Large intestine (tissue), 12 donors: ENCODE results near the gene ENG. TPM values are rescaled to one million over a fixed set of nuclear protein-coding genes. Genes with fewer than 3 reads are reported as not detected.
A peak's percentile ranks its signal among the peaks of the same experiment; 100 is the strongest.

Experiments
- DNase-seq, 2 donors: peaks; one replicate each; pipeline versions ENCODE4 v3.0.0 to v3.0.0-alpha.2; 2013
- H3K27ac ChIP-seq: one replicate; pipeline ENCODE4 v1.5.1; 2013; ENCODE audit warnings: low read length
- H3K27me3 ChIP-seq: 2 replicates; pipeline ENCODE4 v1.6.1; 2013; ENCODE audit warnings: low read length; ENCODE audit not compliant: control insufficient read depth, insufficient read depth
- H3K36me3 ChIP-seq: 2 replicates; pipeline ENCODE4 v1.6.1; 2013; ENCODE audit warnings: low read length; ENCODE audit not compliant: control insufficient read depth, insufficient read depth
- H3K4me1 ChIP-seq: one replicate; pipeline ENCODE4 v1.6.1; 2013; ENCODE audit warnings: low read length; ENCODE audit not compliant: control insufficient read depth, insufficient read depth
- H3K4me3 ChIP-seq: one replicate; pipeline ENCODE4 v1.5.1; 2013; ENCODE audit warnings: low read length
- H3K9me3 ChIP-seq: one replicate; pipeline ENCODE4 v1.6.1; 2013; ENCODE audit warnings: mild to moderate bottlenecking, low read depth, low read length, moderate library complexity; ENCODE audit not compliant: control insufficient read depth
- WGBS: methylation state at CpG from one replicate; pipeline ENCODE4 v1.1.5; 2013; ENCODE audit warnings: low lambda C conversion rate; ENCODE audit not compliant: insufficient coverage; 5-methylcytosine and 5-hydroxymethylcytosine counted together
- long read RNA-seq, 11 donors: transcript quantifications; one replicate each; lab custom pipeline, GENCODE V29; 2026
- polyA plus RNA-seq: library from polyadenylated mRNA; unstranded; fragments of 120-200 nt; gene quantifications from one replicate; pipeline ENCODE4 v1.2.1, GENCODE V29; 2013

ENG gene
- polyA plus RNA-seq: 21.6 TPM
- long read RNA-seq, donor 1, partial matches to known transcripts: 0 of 4 reads
- long read RNA-seq, donor 1, other reads (novel, unspliced or antisense): 0 of 4 reads
- long read RNA-seq, donor 2, transcript ENG-202 (15 exons, 3,048 nt): major isoform, 6 of 6 reads
- long read RNA-seq, donor 2, partial matches to known transcripts: 0 of 6 reads
- long read RNA-seq, donor 2, other reads (novel, unspliced or antisense): 0 of 6 reads
- long read RNA-seq, donor 3: 0 reads
- long read RNA-seq, donor 4: 0 reads
- long read RNA-seq, donor 5, transcript ENG-202 (15 exons, 3,048 nt): major isoform, 11 of 11 reads
- long read RNA-seq, donor 5, partial matches to known transcripts: 0 of 11 reads
- long read RNA-seq, donor 5, other reads (novel, unspliced or antisense): 0 of 11 reads
- long read RNA-seq, donor 6, transcript ENG-202 (15 exons, 3,048 nt): major isoform, 9 of 18 reads
- long read RNA-seq, donor 6, partial matches to known transcripts: 8 of 18 reads
- long read RNA-seq, donor 6, other reads (novel, unspliced or antisense): 0 of 18 reads
- long read RNA-seq, donor 7, partial matches to known transcripts: 0 of 1 reads
- long read RNA-seq, donor 7, other reads (novel, unspliced or antisense): 0 of 1 reads
- long read RNA-seq, donor 8, transcript ENG-202 (15 exons, 3,048 nt): major isoform, 5 of 11 reads
- long read RNA-seq, donor 8, partial matches to known transcripts: 6 of 11 reads
- long read RNA-seq, donor 8, other reads (novel, unspliced or antisense): 0 of 11 reads
- long read RNA-seq, donor 9: 0 reads
- long read RNA-seq, donor 10, partial matches to known transcripts: 0 of 5 reads
- long read RNA-seq, donor 10, other reads (novel, unspliced or antisense): 0 of 5 reads
- long read RNA-seq, donor 11, partial matches to known transcripts: 0 of 4 reads
- long read RNA-seq, donor 11, other reads (novel, unspliced or antisense): 0 of 4 reads

GRCh38 chr9:127854184-127854806, at the start of gene ENG:
Gene ENG, minus strand, starts transcription at chr9:127854658. Its CDS starts 303 bp downstream, at chr9:127854355.
- H3K27me3 ChIP-seq: no peaks in the 10 kb centered on the region
- WGBS: no CpG with 5 or more reads among the region's 37 CpGs
- no peaks in the 10 kb centered on the region for H3K36me3 ChIP-seq
- H3K4me1 ChIP-seq: no peaks in the 10 kb centered on the region
- H3K27ac ChIP-seq: peak within 1 kb of the TSS; percentile 47
- peaks cover 5% of the 10 kb centered on the region for H3K9me3 ChIP-seq
- peak within 1 kb of the TSS; percentile 39 for H3K4me3 ChIP-seq
- peak in 1 of 2 donors; percentile 28 for DNase-seq

GRCh38 chr9:127903557-127904475, 49.4 kb upstream of the ENG start:
- peaks cover 3% of the 10 kb centered on the region for H3K9me3 ChIP-seq
- DNase-seq: peak; percentile 52 to 59
- no peaks in the 10 kb centered on the region for H3K36me3 ChIP-seq
- peaks cover 12% of the 10 kb centered on the region for H3K27me3 ChIP-seq
- peaks cover 8% of the 10 kb centered on the region for H3K4me1 ChIP-seq
- no peak overlapping the region for H3K4me3 ChIP-seq
- H3K27ac ChIP-seq: peak overlapping the region; percentile 13
- no CpG with 5 or more reads among the region's 17 CpGs for WGBS

- H3K4me1 ChIP-seq: peaks cover 20% of the 10 kb centered on the region
- peaks cover 14% of the 10 kb centered on the region for H3K36me3 ChIP-seq
- H3K9me3 ChIP-seq: peaks cover 17% of the 10 kb centered on the region
- peaks cover 16% of the 10 kb centered on the region for H3K27me3 ChIP-seq
- peak within 1 kb of the TSS; percentile 71 for H3K27ac ChIP-seq
- DNase-seq: peak; percentile 60 to 61
- no CpG with 5 or more reads among the region's 89 CpGs for WGBS
- peak within 1 kb of the TSS; percentile 72 for H3K4me3 ChIP-seq
These were observed 44.9 kb upstream of the ENG start, which contains the start of gene ST6GALNAC6 for GRCh38 chr9:127899128-127899943. Gene ST6GALNAC6, minus strand, starts transcription at chr9:127899603. Its CDS starts 1,622 bp downstream, at chr9:127897981.

GRCh38 chr9:127898433-127899127, 44.1 kb upstream of the ENG start:
- Histone ChIP-seq H3K4me1 (peaks cover 20% of the 10 kb centered on the region), H3K27me3 (peaks cover 16% of the 10 kb centered on the region), H3K9me3 (peaks cover 20% of the 10 kb centered on the region), H3K4me3 (peak overlapping the region; percentile 72), H3K27ac (peak overlapping the region; percentile 71), H3K36me3 (peaks cover 20% of the 10 kb centered on the region)
- DNase-seq: peak in 1 of 2 donors; percentile 44
- no CpG with 5 or more reads among the region's 32 CpGs for WGBS

- H3K27me3 ChIP-seq: peaks cover 16% of the 10 kb centered on the region
- H3K27ac ChIP-seq: no peak overlapping the region
- DNase-seq: peak in 1 of 2 donors; percentile 62
- H3K4me3 ChIP-seq: peak overlapping the region; percentile 14
- peaks cover 30% of the 10 kb centered on the region for H3K36me3 ChIP-seq
- no CpG with 5 or more reads among the region's 19 CpGs for WGBS
- peaks cover 20% of the 10 kb centered on the region for H3K4me1 ChIP-seq
- H3K9me3 ChIP-seq: peaks cover 27% of the 10 kb centered on the region
These were observed 42.8 kb upstream of the ENG start for GRCh38 chr9:127897193-127897692.

- Histone ChIP-seq H3K27ac (no peak overlapping the region), H3K9me3 (peaks cover 29% of the 10 kb centered on the region), H3K27me3 (peaks cover 15% of the 10 kb centered on the region), H3K4me3 (peak overlapping the region; percentile 14), H3K36me3 (peaks cover 30% of the 10 kb centered on the region), H3K4me1 (peaks cover 20% of the 10 kb centered on the region)
- DNase-seq: no peak
- no CpG with 5 or more reads among the region's 16 CpGs for WGBS
These were observed 42.1 kb upstream of the ENG start for GRCh38 chr9:127896395-127897192.

- H3K27me3 ChIP-seq: peaks cover 14% of the 10 kb centered on the region
- peaks cover 29% of the 10 kb centered on the region for H3K9me3 ChIP-seq
- H3K27ac ChIP-seq: no peak overlapping the region
- no peak for DNase-seq
- H3K4me1 ChIP-seq: peaks cover 20% of the 10 kb centered on the region
- H3K36me3 ChIP-seq: peaks cover 30% of the 10 kb centered on the region
- WGBS: 100% methylated on average over 1 of the region's 8 CpGs
- H3K4me3 ChIP-seq: no peak overlapping the region
These were observed 41.4 kb upstream of the ENG start for GRCh38 chr9:127895811-127896210.

- Histone ChIP-seq H3K4me3 (no peak overlapping the region), H3K9me3 (peaks cover 26% of the 10 kb centered on the region), H3K27ac (no peak overlapping the region), H3K36me3 (peaks cover 36% of the 10 kb centered on the region), H3K4me1 (peaks cover 9% of the 10 kb centered on the region), H3K27me3 (no peaks in the 10 kb centered on the region)
- no CpG with 5 or more reads among the region's 4 CpGs for WGBS
- no peak for DNase-seq
These were observed 38.9 kb upstream of the ENG start for GRCh38 chr9:127893392-127893791.
